ENCODE measurements around the gene MTG2.

- TF ChIP-seq GABPA (IDR thresholded peaks at IDR 0.05; ENCODE audit: low read depth): no peak
- no peak for TF ChIP-seq TCF12 (IDR thresholded peaks at IDR 0.05)
- TF ChIP-seq RAD21 (IDR thresholded peaks at IDR 0.05; ENCODE audit: low read length): no peak
- no peak for TF ChIP-seq CTCF (IDR thresholded peaks at IDR 0.05)
- no peak for TF ChIP-seq EP300 (IDR thresholded peaks at IDR 0.05; ENCODE audit: borderline replicate concordance in 1 of 2, low read depth in 1 of 2, low read length in 1 of 2)
- no peak for TF ChIP-seq POLR2AphosphoS5 (IDR thresholded peaks at IDR 0.05; ENCODE audit: low read depth, low read length)
- no peak for TF ChIP-seq FOXJ3 (CRISPR knock-in tag; IDR thresholded peaks at IDR 0.05)
- no peak for TF ChIP-seq RXRA (IDR thresholded peaks at IDR 0.05; ENCODE audit: borderline replicate concordance, low read depth)
- TF ChIP-seq RFX5 (IDR thresholded peaks at IDR 0.05; ENCODE audit: low read length): no peak
- no peak for TF ChIP-seq EZH2phosphoT487 (IDR thresholded peaks at IDR 0.05; ENCODE audit: borderline replicate concordance, low read depth)
- TF ChIP-seq NRF1 (IDR thresholded peaks at IDR 0.05; ENCODE audit: low read depth, low read length): no peak
- TF ChIP-seq MXI1 (IDR thresholded peaks at IDR 0.05; ENCODE audit: low read depth, low read length): no peak
These were observed 756 bp downstream of the MTG2 start for GRCh38 chr20:62183426-62184142.
